Ovary (tissue), 3 donors: ENCODE measurements around the gene FAHD2B.
"Not testable (repeated sequence)": the region's sequence is repeated elsewhere in the genome, so short reads cannot be mapped to it uniquely, and the experiment has no call there.

ENCODE experiments used
- CTCF ChIP-seq, 3 donors: fragments of 450-650 bp in 2 of 3; fragments of 200-600 bp in 1 of 3; IDR thresholded peaks; one replicate each; pipeline versions ENCODE4 v1.5.1 to v1.8.0; 2016 to 2022; ENCODE audit warnings: antibody characterized with exemption in 3 of 3, mild to moderate bottlenecking in 1 of 3
- EP300 ChIP-seq: sonication (generic); formaldehyde crosslinking; IDR thresholded peaks from one replicate; pipeline ENCODE4 v1.6.1; 2017; ENCODE audit warnings: antibody characterized with exemption
- POLR2A ChIP-seq: fragments of 450-650 bp; IDR thresholded peaks from one replicate; pipeline ENCODE4 v1.6.1; 2017; ENCODE audit warnings: antibody characterized with exemption, mild to moderate bottlenecking, moderate library complexity
- donor health status: DM: no; HTN: no; CAD: no.

GRCh38 chr2:97111246-97111645 is 16.6 kb upstream of the FAHD2B start:
- not testable (repeated sequence) for TF ChIP-seq CTCF (IDR thresholded peaks at IDR 0.05); POLR2A; EP300
